HepG2 (cell line): ENCODE measurements around the gene C11orf86. TPM values are rescaled to one million over a fixed set of nuclear protein-coding genes. Genes with fewer than 3 reads are reported as not detected.

Source experiments
- ATAC-seq: fragments of 200-7000 bp; cut with Tn5 transposase; 3 replicates; pipeline ENCODE4 v1.9.1; 2020; ENCODE audit warnings: mild to moderate bottlenecking, moderate library complexity
- BruUV-seq: library from RNA; stranded (reverse); fragments of 400-500 nt; replicated peaks from 2 replicates; lab custom pipeline; 2021; lab: Mats Ljungman, UMichigan
- CTCF ChIA-PET: fragments of 300-600 bp; formaldehyde crosslinking; extraction: SDS; loops from one replicate; lab custom pipeline; 2021; ENCODE audit warnings: low total read pairs, inconsistent platforms, low intra/inter-chr PET ratio; lab: Yijun Ruan, JAX
- POLR2A ChIA-PET: fragments of 350-600 bp; sonication (Branson Sonifier 250); formaldehyde crosslinking; loops from one replicate; lab custom pipeline; 2020; ENCODE audit warnings: antibody characterized with exemption, inconsistent platforms; lab: Yijun Ruan, JAX
- DNase-seq: peaks from one replicate; pipeline ENCODE4 v3.0.0-alpha.2; 2015; ENCODE audit warnings: low spot score
- FAIRE-seq: peaks from 3 replicates; lab custom pipeline; 2011; peaks lifted over from hg19 to GRCh38; lab: Jason Lieb, UNC
- H2AFZ ChIP-seq: one replicate; pipeline ENCODE4 v1.6.1; 2011; ENCODE audit warnings: low read length, inconsistent platforms
- H3K27ac ChIP-seq: fragments of 300-600 bp; 3 replicates; pipeline ENCODE4 v1.8.0; 2011; ENCODE audit warnings: mixed run types, mild to moderate bottlenecking, mixed read lengths, low read length, inconsistent platforms; ENCODE audit not compliant: insufficient read depth; ENCODE audit errors: extremely low read length
- H3K27me3 ChIP-seq, 2 experiments: fragments of 200-600 bp in 1 of 2; 2 replicates in 1 of 2; 3 replicates in 1 of 2; pipeline versions ENCODE4 v1.6.0 to v1.8.0; 2011; ENCODE audit warnings: low read length in 2 of 2, mild to moderate bottlenecking in 2 of 2, moderate library complexity in 2 of 2, inconsistent platforms in 1 of 2; ENCODE audit not compliant: insufficient read depth in 2 of 2, control insufficient read depth in 1 of 2
- H3K36me3 ChIP-seq, 2 experiments: fragments of 200-600 bp in 1 of 2; replicated peaks in 1 of 2; 2 replicates in 1 of 2; 3 replicates in 1 of 2; pipeline versions ENCODE4 v1.5.1 to v1.8.0; 2011; ENCODE audit warnings: low read length in 2 of 2, inconsistent platforms in 1 of 2; ENCODE audit not compliant: insufficient read depth in 2 of 2, control insufficient read depth in 1 of 2
- H3K4me1 ChIP-seq: 2 replicates; pipeline ENCODE4 v1.5.1; 2012; ENCODE audit warnings: low read length, inconsistent platforms; ENCODE audit not compliant: insufficient read depth
- H3K4me2 ChIP-seq: 2 replicates; pipeline ENCODE4 v1.6.0; 2011; ENCODE audit warnings: low read depth, low read length, inconsistent platforms
- H3K4me3 ChIP-seq, 3 experiments: fragments of 200-600 bp in 1 of 3; sonication (generic), shearing (Covaris generic) in 1 of 3; replicated peaks in 1 of 3; 2 replicates each; pipeline ENCODE4 v1.5.1; 2011 to 2016; ENCODE audit warnings: low read length in 3 of 3, inconsistent platforms in 2 of 3, low read depth in 2 of 3, mild to moderate bottlenecking in 2 of 3, control low read depth in 1 of 3, mixed read lengths in 1 of 3; ENCODE audit not compliant: insufficient read depth in 1 of 3
- H3K79me2 ChIP-seq: one replicate; pipeline ENCODE4 v1.6.1; 2011; ENCODE audit warnings: low read length, inconsistent platforms; ENCODE audit not compliant: insufficient read depth
- H3K9ac ChIP-seq: 2 replicates; pipeline ENCODE4 v1.6.0; 2011; ENCODE audit warnings: mild to moderate bottlenecking, low read depth, low read length, inconsistent platforms; ENCODE audit not compliant: insufficient read depth
- H3K9me3 ChIP-seq: 2 replicates; pipeline ENCODE4 v1.5.1; 2012; ENCODE audit warnings: mild to moderate bottlenecking, low read length
- H4K20me1 ChIP-seq: 2 replicates; pipeline ENCODE4 v1.6.0; 2011; ENCODE audit warnings: inconsistent platforms, mild to moderate bottlenecking, low read length, moderate library complexity; ENCODE audit not compliant: insufficient read depth
- CEBPB ChIP-seq: IDR thresholded peaks from 2 replicates; pipeline ENCODE4 v1.6.1; 2011; ENCODE audit warnings: low read depth, low read length, improper control_type of control experiment, borderline replicate concordance
- HNRNPL ChIP-seq: fragments of 200-400 bp; formaldehyde crosslinking; IDR thresholded peaks from 2 replicates; pipeline ENCODE4 v1.6.1; 2017; ENCODE audit warnings: mild to moderate bottlenecking, low read depth, low read length
- NFRKB ChIP-seq: fragments of 450-650 bp; IDR thresholded peaks from 2 replicates; pipeline ENCODE4 v1.6.1; 2017
- ZNF552 ChIP-seq: sonication (generic); formaldehyde crosslinking; IDR thresholded peaks from 2 replicates; pipeline ENCODE4 v1.9.0; 2022; ENCODE audit warnings: missing genetic modification reagents, mild to moderate bottlenecking, borderline replicate concordance
- ZNF772 ChIP-seq: sonication (generic); formaldehyde crosslinking; IDR thresholded peaks from 2 replicates; pipeline ENCODE4 v1.5.0; 2020; ENCODE audit warnings: mild to moderate bottlenecking, missing genetic modification reagents
- WGBS: methylation state at CpG from one replicate; pipeline ENCODE4 v1.1.6; 2017; ENCODE audit warnings: low lambda C conversion rate; 5-methylcytosine and 5-hydroxymethylcytosine counted together
- in situ Hi-C: cut with HindIII; loops from 2 replicates; pipeline ENCODE4 v1.10.0; 2017; ENCODE audit warnings: low pct_unique_long_range_greater_than_20kb; ENCODE audit not compliant: extremely low pct_ligation_motif_present
- intact Hi-C: fragments of 100-400 bp; cut with micrococcal nuclease; formaldehyde crosslinking; loops from one replicate; pipeline ENCODE4 v1.10.0; 2022; ENCODE audit not compliant: unreplicated experiment
- polyA plus RNA-seq, 8 experiments: library from polyadenylated mRNA; depleted of rRNA in 3 of 8; stranded (reverse) in 7 of 8; unstranded in 1 of 8; fragments of >200 nt; fragmentation: Illumina TruSeq in 4 of 8; extraction: Trizol in 4 of 8; gene quantifications; 2 replicates each; pipeline versions ENCODE4 v1.2.1 to v1.2.3, GENCODE V29; 2011 to 2016; ENCODE audit warnings: low read depth in 4 of 8, missing spikeins in 1 of 8, mixed read lengths in 1 of 8; ENCODE audit not compliant: insufficient read depth in 1 of 8
- total RNA-seq, 5 experiments: library from RNA; depleted of rRNA; stranded (reverse); fragments of >200 nt; fragmentation: Illumina TruSeq; extraction: Trizol; gene quantifications; 2 replicates each; pipeline ENCODE4 v1.2.3, GENCODE V29; 2016; ENCODE audit warnings: low read depth in 1 of 5
- TF ChIP-seq, protein P1 (sequence below): sonication (generic); formaldehyde crosslinking; IDR thresholded peaks from 2 replicates; pipeline ENCODE4 v1.5.1; 2020; ENCODE audit warnings: mild to moderate bottlenecking, missing genetic modification reagents, borderline replicate concordance
- TF ChIP-seq, protein P2 (sequence below): sonication (generic); formaldehyde crosslinking; IDR thresholded peaks from 2 replicates; pipeline ENCODE4 v1.5.0; 2020; ENCODE audit warnings: missing genetic modification reagents

C11orf86 gene
- total and polyA plus RNA-seq, 2 of the 13 experiments (the other 11 are each of a cell fraction or from before 2014, with no cell fraction given) = 0.11 to 0.18 TPM

DNA sequence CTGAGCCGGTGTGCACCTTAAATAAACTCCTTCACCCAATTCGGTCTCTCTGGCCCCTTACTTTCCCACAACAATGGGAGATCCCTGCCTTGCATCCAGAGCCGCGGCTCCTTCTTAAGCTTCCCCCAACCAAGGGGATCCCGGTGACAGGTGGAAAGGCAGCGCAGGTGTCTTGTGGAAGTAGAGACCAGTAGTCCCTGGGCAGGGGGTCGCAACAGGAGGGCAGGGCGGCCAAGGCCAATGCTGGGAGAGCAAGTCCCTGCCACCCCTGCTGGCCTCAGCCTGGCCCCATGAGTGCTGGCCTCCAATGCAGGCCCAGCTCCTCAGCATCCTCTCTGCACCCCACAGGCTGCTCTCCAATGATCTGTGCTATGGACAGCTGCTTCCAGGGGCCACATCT is 39.9 kb downstream of the C11orf86 start:
- Histone ChIP-seq H3K4me2 (no peak overlapping the region), H3K9ac (no peak overlapping the region), H2AFZ (no peak overlapping the region), H3K36me3 (no peaks in the 10 kb centered on the region), H3K4me1 (peaks cover 8% of the 10 kb centered on the region), H4K20me1 (no peaks in the 10 kb centered on the region), H3K27me3 (peaks cover 4 to 5% of the 10 kb centered on the region in 2 experiments; a peak in 3 of 5 replicates), H3K79me2 (no peaks in the 10 kb centered on the region), H3K27ac (no peak overlapping the region), H3K9me3 (no peaks in the 10 kb centered on the region), H3K4me3 (no peak overlapping the region)
- TF ChIP-seq CEBPB (no peak), ZNF552 (CRISPR knock-in tag) (no peak), HNRNPL (no peak), ZNF772 (CRISPR knock-in tag) (no peak), NFRKB (no peak)
- TF ChIP-seq, protein P1, sequence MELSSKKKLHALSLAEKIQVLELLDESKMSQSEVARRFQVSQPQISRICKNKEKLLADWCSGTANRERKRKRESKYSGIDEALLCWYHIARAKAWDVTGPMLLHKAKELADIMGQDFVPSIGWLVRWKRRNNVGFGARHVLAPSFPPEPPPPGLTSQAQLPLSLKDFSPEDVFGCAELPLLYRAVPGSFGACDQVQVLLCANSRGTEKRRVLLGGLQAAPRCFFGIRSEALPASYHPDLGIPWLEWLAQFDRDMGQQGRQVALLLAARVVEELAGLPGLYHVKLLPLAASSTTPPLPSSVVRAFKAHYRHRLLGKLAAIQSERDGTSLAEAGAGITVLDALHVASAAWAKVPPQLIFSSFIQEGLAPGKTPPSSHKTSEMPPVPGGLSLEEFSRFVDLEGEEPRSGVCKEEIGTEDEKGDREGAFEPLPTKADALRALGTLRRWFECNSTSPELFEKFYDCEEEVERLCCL (CRISPR knock-in tag) = no peak
- TF ChIP-seq, protein P2, sequence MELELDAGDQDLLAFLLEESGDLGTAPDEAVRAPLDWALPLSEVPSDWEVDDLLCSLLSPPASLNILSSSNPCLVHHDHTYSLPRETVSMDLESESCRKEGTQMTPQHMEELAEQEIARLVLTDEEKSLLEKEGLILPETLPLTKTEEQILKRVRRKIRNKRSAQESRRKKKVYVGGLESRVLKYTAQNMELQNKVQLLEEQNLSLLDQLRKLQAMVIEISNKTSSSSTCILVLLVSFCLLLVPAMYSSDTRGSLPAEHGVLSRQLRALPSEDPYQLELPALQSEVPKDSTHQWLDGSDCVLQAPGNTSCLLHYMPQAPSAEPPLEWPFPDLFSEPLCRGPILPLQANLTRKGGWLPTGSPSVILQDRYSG (CRISPR knock-in tag) = no peak
- intact Hi-C loops = no loop called here
- FAIRE-seq (no peak), DNase-seq (no peak), ATAC-seq (no peak)
- POLR2A ChIA-PET = no interaction called here
- no TSS peak for BruUV-seq
- in situ Hi-C loops = no loop called here
- WGBS = 52% methylated on average over 6 of the region's 8 CpGs
- CTCF ChIA-PET = no interaction called here
